ENCODE results near the gene AHNAK2. TPM values are rescaled to one million over a fixed set of nuclear protein-coding genes. Genes with fewer than 3 reads are reported as not detected.

Gene AHNAK2
- total and polyA plus RNA-seq, 2 donors (not counting 1 experiment from before 2014, with no cell fraction given): 6.6 to 106 TPM

GRCh38 chr14:104889375-104889757 is 88.8 kb downstream of the AHNAK2 start:
- Histone ChIP-seq H3K27ac (ENCODE audit: insufficient read depth, low read length) (no peak overlapping the region), H3K9ac (ENCODE audit: insufficient read depth, low read length) (no peak overlapping the region), H3K4me2 (ENCODE audit: extremely low read depth, insufficient read depth, low read length) (no peak overlapping the region), H3K79me2 (ENCODE audit: control insufficient read depth, insufficient read depth, low read length) (no peaks in the 10 kb centered on the region), H4K20me1 (ENCODE audit: control insufficient read depth, extremely low read depth, insufficient read depth, low read length) (no peaks in the 10 kb centered on the region), H3K4me1 (ENCODE audit: control insufficient read depth, extremely low read depth, insufficient read depth, low read length) (no peaks in the 10 kb centered on the region), H3K27me3 (ENCODE audit: control insufficient read depth, insufficient read depth, low read length) (no peaks in the 10 kb centered on the region), H2AFZ (ENCODE audit: low read length) (no peak overlapping the region), H3K36me3 (ENCODE audit: control insufficient read depth, insufficient read depth, low read length) (peaks cover 13% of the 10 kb centered on the region), H3K4me3 (replicated peaks in 1 of 4; ENCODE audit: control extremely low read depth in 1 of 4, insufficient read depth in 1 of 4, low read depth in 3 of 4, low read length in 4 of 4) (no peak overlapping the region), H3K9me3 (ENCODE audit: control insufficient read depth, insufficient read depth, low read depth, low read length) (no peaks in the 10 kb centered on the region)
- no peak for DNase-seq (ENCODE audit: low read depth in 2 of 2)
- TF ChIP-seq EZH2 (IDR thresholded peaks at IDR 0.05; ENCODE audit: low read length, missing control alignments) (no peak), CTCF (conservative IDR thresholded peaks at IDR 0.05 in 1 of 2, IDR thresholded peaks at IDR 0.05 in 1 of 2; ENCODE audit: low read depth in 1 of 2, low read length in 2 of 2) (no peak)

- no peak overlapping the region for H3K4me2 ChIP-seq (ENCODE audit: extremely low read depth, insufficient read depth, low read length)
- H3K9me3 ChIP-seq (ENCODE audit: control insufficient read depth, insufficient read depth, low read depth, low read length): no peaks in the 10 kb centered on the region
- H4K20me1 ChIP-seq (ENCODE audit: control insufficient read depth, extremely low read depth, insufficient read depth, low read length): no peaks in the 10 kb centered on the region
- no peak overlapping the region for H3K27ac ChIP-seq (ENCODE audit: insufficient read depth, low read length)
- H3K4me3 ChIP-seq (replicated peaks in 1 of 4; ENCODE audit: control extremely low read depth in 1 of 4, insufficient read depth in 1 of 4, low read depth in 3 of 4, low read length in 4 of 4): no peak overlapping the region
- TF ChIP-seq CTCF (conservative IDR thresholded peaks at IDR 0.05 in 1 of 2, IDR thresholded peaks at IDR 0.05 in 1 of 2; ENCODE audit: low read depth in 1 of 2, low read length in 2 of 2) (no peak), EZH2 (IDR thresholded peaks at IDR 0.05; ENCODE audit: low read length, missing control alignments) (no peak)
- no peak overlapping the region for H3K9ac ChIP-seq (ENCODE audit: insufficient read depth, low read length)
- peaks cover 13% of the 10 kb centered on the region for H3K36me3 ChIP-seq (ENCODE audit: control insufficient read depth, insufficient read depth, low read length)
- no peaks in the 10 kb centered on the region for H3K4me1 ChIP-seq (ENCODE audit: control insufficient read depth, extremely low read depth, insufficient read depth, low read length)
- no peaks in the 10 kb centered on the region for H3K79me2 ChIP-seq (ENCODE audit: control insufficient read depth, insufficient read depth, low read length)
- no peak overlapping the region for H2AFZ ChIP-seq (ENCODE audit: low read length)
- DNase-seq (ENCODE audit: low read depth in 2 of 2): no peak
- H3K27me3 ChIP-seq (ENCODE audit: control insufficient read depth, insufficient read depth, low read length): no peaks in the 10 kb centered on the region
These were observed 89.4 kb downstream of the AHNAK2 start for GRCh38 chr14:104888489-104889374.

GRCh38 chr14:104887623-104888488 is 90.3 kb downstream of the AHNAK2 start:
- no peaks in the 10 kb centered on the region for H3K9me3 ChIP-seq (ENCODE audit: control insufficient read depth, insufficient read depth, low read depth, low read length)
- no peaks in the 10 kb centered on the region for H3K4me1 ChIP-seq (ENCODE audit: control insufficient read depth, extremely low read depth, insufficient read depth, low read length)
- no peaks in the 10 kb centered on the region for H3K79me2 ChIP-seq (ENCODE audit: control insufficient read depth, insufficient read depth, low read length)
- no peak overlapping the region for H3K9ac ChIP-seq (ENCODE audit: insufficient read depth, low read length)
- no peak overlapping the region for H2AFZ ChIP-seq (ENCODE audit: low read length)
- no peak for TF ChIP-seq CTCF (conservative IDR thresholded peaks at IDR 0.05 in 1 of 2, IDR thresholded peaks at IDR 0.05 in 1 of 2; ENCODE audit: low read depth in 1 of 2, low read length in 2 of 2)
- no peak for TF ChIP-seq EZH2 (IDR thresholded peaks at IDR 0.05; ENCODE audit: low read length, missing control alignments)
- H3K4me3 ChIP-seq (replicated peaks in 1 of 4; ENCODE audit: control extremely low read depth in 1 of 4, insufficient read depth in 1 of 4, low read depth in 3 of 4, low read length in 4 of 4): no peak overlapping the region
- H3K27ac ChIP-seq (ENCODE audit: insufficient read depth, low read length): no peak overlapping the region
- no peak for DNase-seq (ENCODE audit: low read depth in 2 of 2)
- no peak overlapping the region for H3K4me2 ChIP-seq (ENCODE audit: extremely low read depth, insufficient read depth, low read length)
- peaks cover 18% of the 10 kb centered on the region for H3K36me3 ChIP-seq (ENCODE audit: control insufficient read depth, insufficient read depth, low read length)
- H3K27me3 ChIP-seq (ENCODE audit: control insufficient read depth, insufficient read depth, low read length): no peaks in the 10 kb centered on the region
- H4K20me1 ChIP-seq (ENCODE audit: control insufficient read depth, extremely low read depth, insufficient read depth, low read length): no peaks in the 10 kb centered on the region

Data from fibroblast of lung (primary cell).